ENCODE data around the gene ELOVL7.

DNA sequence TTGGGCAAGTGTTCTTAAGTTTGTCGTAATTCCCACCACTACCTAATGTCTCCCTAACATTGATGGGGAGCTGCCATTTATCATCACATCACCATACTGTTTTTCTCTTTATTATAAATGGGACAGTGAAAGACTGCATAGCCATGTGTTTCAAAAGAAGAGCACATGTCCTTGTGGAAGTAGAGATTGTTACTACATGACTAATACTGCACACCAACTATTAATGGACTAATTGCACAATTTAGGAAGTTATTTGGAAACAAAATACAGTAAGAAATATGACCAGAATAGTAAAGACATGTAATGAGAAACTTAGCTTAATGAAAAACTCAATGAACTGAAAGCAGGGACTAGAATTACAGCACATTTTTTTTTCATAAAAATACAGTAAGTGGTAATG lies 12.0 kb upstream of the ELOVL7 start:
- TF ChIP-seq, protein P1, sequence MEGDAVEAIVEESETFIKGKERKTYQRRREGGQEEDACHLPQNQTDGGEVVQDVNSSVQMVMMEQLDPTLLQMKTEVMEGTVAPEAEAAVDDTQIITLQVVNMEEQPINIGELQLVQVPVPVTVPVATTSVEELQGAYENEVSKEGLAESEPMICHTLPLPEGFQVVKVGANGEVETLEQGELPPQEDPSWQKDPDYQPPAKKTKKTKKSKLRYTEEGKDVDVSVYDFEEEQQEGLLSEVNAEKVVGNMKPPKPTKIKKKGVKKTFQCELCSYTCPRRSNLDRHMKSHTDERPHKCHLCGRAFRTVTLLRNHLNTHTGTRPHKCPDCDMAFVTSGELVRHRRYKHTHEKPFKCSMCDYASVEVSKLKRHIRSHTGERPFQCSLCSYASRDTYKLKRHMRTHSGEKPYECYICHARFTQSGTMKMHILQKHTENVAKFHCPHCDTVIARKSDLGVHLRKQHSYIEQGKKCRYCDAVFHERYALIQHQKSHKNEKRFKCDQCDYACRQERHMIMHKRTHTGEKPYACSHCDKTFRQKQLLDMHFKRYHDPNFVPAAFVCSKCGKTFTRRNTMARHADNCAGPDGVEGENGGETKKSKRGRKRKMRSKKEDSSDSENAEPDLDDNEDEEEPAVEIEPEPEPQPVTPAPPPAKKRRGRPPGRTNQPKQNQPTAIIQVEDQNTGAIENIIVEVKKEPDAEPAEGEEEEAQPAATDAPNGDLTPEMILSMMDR (IDR thresholded peaks at IDR 0.05; ENCODE audit: insufficient read depth, low read length), result no peak
- TF ChIP-seq, protein P2, sequence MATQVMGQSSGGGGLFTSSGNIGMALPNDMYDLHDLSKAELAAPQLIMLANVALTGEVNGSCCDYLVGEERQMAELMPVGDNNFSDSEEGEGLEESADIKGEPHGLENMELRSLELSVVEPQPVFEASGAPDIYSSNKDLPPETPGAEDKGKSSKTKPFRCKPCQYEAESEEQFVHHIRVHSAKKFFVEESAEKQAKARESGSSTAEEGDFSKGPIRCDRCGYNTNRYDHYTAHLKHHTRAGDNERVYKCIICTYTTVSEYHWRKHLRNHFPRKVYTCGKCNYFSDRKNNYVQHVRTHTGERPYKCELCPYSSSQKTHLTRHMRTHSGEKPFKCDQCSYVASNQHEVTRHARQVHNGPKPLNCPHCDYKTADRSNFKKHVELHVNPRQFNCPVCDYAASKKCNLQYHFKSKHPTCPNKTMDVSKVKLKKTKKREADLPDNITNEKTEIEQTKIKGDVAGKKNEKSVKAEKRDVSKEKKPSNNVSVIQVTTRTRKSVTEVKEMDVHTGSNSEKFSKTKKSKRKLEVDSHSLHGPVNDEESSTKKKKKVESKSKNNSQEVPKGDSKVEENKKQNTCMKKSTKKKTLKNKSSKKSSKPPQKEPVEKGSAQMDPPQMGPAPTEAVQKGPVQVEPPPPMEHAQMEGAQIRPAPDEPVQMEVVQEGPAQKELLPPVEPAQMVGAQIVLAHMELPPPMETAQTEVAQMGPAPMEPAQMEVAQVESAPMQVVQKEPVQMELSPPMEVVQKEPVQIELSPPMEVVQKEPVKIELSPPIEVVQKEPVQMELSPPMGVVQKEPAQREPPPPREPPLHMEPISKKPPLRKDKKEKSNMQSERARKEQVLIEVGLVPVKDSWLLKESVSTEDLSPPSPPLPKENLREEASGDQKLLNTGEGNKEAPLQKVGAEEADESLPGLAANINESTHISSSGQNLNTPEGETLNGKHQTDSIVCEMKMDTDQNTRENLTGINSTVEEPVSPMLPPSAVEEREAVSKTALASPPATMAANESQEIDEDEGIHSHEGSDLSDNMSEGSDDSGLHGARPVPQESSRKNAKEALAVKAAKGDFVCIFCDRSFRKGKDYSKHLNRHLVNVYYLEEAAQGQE (IDR thresholded peaks at IDR 0.05; ENCODE audit: insufficient replicate concordance, low read depth), result no peak
- TF ChIP-seq POLR2AphosphoS5 (IDR thresholded peaks at IDR 0.05; ENCODE audit: low read depth), result no peak
